GM23338 (cell line): ENCODE results near the gene COL6A3. TPM values are rescaled to one million over a fixed set of nuclear protein-coding genes. Genes with fewer than 3 reads are reported as not detected.

ENCODE experiments used
- ATAC-seq: fragments of 200-7000 bp; cut with Tn5 transposase; 3 replicates; pipeline ENCODE4 v1.9.1; 2020
- DNase-seq: peaks from one replicate; pipeline ENCODE4 v3.0.0-alpha.2; 2015; ENCODE audit warnings: low spot score
- H2AFZ ChIP-seq: fragments of 200-600 bp; sonication (generic); 2 replicates; pipeline ENCODE4 v1.8.0; 2016; ENCODE audit warnings: antibody characterized with exemption, mild to moderate bottlenecking, moderate library complexity
- H3F3A ChIP-seq: fragments of 200-600 bp; sonication (generic); replicated peaks from 2 replicates; pipeline ENCODE4 v1.8.0; 2017; ENCODE audit warnings: antibody characterized with exemption, mixed run types, low read depth
- H3K27ac ChIP-seq: fragments of 200-600 bp; sonication (generic); 2 replicates; pipeline ENCODE4 v1.6.1; 2016; ENCODE audit warnings: low read depth
- H3K27me3 ChIP-seq: fragments of 200-600 bp; sonication (generic); 2 replicates; pipeline ENCODE4 v1.8.0; 2016; ENCODE audit warnings: mild to moderate bottlenecking, mixed run types, moderate library complexity; ENCODE audit not compliant: insufficient read depth
- H3K36me3 ChIP-seq: fragments of 200-600 bp; sonication (generic); 2 replicates; pipeline ENCODE4 v1.8.0; 2016; ENCODE audit warnings: mild to moderate bottlenecking; ENCODE audit not compliant: insufficient read depth
- H3K4me1 ChIP-seq: fragments of 200-600 bp; sonication (generic); 2 replicates; pipeline ENCODE4 v1.8.0; 2016; ENCODE audit warnings: mild to moderate bottlenecking, moderate library complexity; ENCODE audit not compliant: insufficient read depth
- H3K4me2 ChIP-seq: fragments of 200-600 bp; sonication (generic); 2 replicates; pipeline ENCODE4 v1.7.1; 2017; ENCODE audit warnings: mixed run types
- H3K4me3 ChIP-seq: fragments of 200-600 bp; sonication (generic); 2 replicates; pipeline ENCODE4 v1.6.1; 2016; ENCODE audit warnings: mixed run types
- H3K79me2 ChIP-seq: fragments of 200-600 bp; sonication (generic); replicated peaks from 2 replicates; pipeline ENCODE4 v1.8.0; 2017; ENCODE audit warnings: mild to moderate bottlenecking; ENCODE audit not compliant: insufficient read depth
- H3K9me2 ChIP-seq: fragments of 200-600 bp; sonication (generic); 2 replicates; pipeline ENCODE4 v1.8.0; 2017; ENCODE audit not compliant: insufficient read depth
- H4K20me1 ChIP-seq: fragments of 200-600 bp; sonication (generic); replicated peaks from 2 replicates; pipeline ENCODE4 v1.8.0; 2017; ENCODE audit warnings: mild to moderate bottlenecking; ENCODE audit not compliant: insufficient read depth
- H3K27ac Mint-ChIP-seq: 2 replicates; pipeline ENCODE4 v1.8.0; 2020; ENCODE audit warnings: inconsistent platforms, mild to moderate bottlenecking, moderate library complexity, mixed read lengths
- H3K27me3 Mint-ChIP-seq: 3 replicates; pipeline ENCODE4 v1.8.0; 2022; ENCODE audit warnings: low read depth, mild to moderate bottlenecking, moderate library complexity, mixed read lengths, inconsistent platforms; ENCODE audit not compliant: insufficient read depth, poor library complexity
- H3K36me3 Mint-ChIP-seq: 3 replicates; pipeline ENCODE4 v1.8.0; 2021; ENCODE audit warnings: low read depth, mild to moderate bottlenecking, inconsistent platforms, moderate library complexity, mixed read lengths
- H3K4me1 Mint-ChIP-seq: 3 replicates; pipeline ENCODE4 v1.8.0; 2020; ENCODE audit warnings: mild to moderate bottlenecking, inconsistent platforms, mixed read lengths
- H3K4me3 Mint-ChIP-seq: 3 replicates; pipeline ENCODE4 v1.8.0; 2021; ENCODE audit warnings: moderate library complexity, mild to moderate bottlenecking, inconsistent platforms, mixed read lengths
- H3K9me3 Mint-ChIP-seq: 3 replicates; pipeline ENCODE4 v1.8.0; 2020; ENCODE audit warnings: moderate library complexity, mild to moderate bottlenecking, inconsistent platforms, mixed read lengths
- CREB1 ChIP-seq: fragments of 250-450 bp; sonication (Bioruptor Pico); IDR thresholded peaks from 2 replicates; pipeline ENCODE4 v1.5.0; 2020; ENCODE audit warnings: low read depth, mild to moderate bottlenecking, moderate library complexity
- EZH2phosphoT487 ChIP-seq: fragments of 200-600 bp; sonication (generic); IDR thresholded peaks from one replicate; pipeline ENCODE4 v1.8.1; 2018; ENCODE audit warnings: antibody characterized with exemption; ENCODE audit not compliant: unreplicated experiment
- JUNB ChIP-seq: IDR thresholded peaks from one replicate; pipeline ENCODE4 v1.6.1; 2016; ENCODE audit warnings: antibody characterized with exemption; ENCODE audit not compliant: unreplicated experiment
- NANOG ChIP-seq: IDR thresholded peaks from 2 replicates; pipeline ENCODE4 v1.6.1; 2016; ENCODE audit warnings: antibody characterized with exemption, borderline replicate concordance
- POLR2AphosphoS5 ChIP-seq: IDR thresholded peaks from 2 replicates; pipeline ENCODE4 v1.6.1; 2016; ENCODE audit warnings: antibody characterized with exemption, low read depth
- STAT1 ChIP-seq: IDR thresholded peaks from one replicate; pipeline ENCODE4 v1.6.1; 2016; ENCODE audit warnings: antibody characterized with exemption; ENCODE audit not compliant: unreplicated experiment
- ZNF331 ChIP-seq: fragments of 250-450 bp; sonication (Bioruptor Pico); IDR thresholded peaks from 2 replicates; pipeline ENCODE4 v1.5.0; 2020; ENCODE audit warnings: low read depth, mild to moderate bottlenecking, moderate library complexity
- polyA plus RNA-seq: library from polyadenylated mRNA; unstranded; fragments of >200 nt; fragmentation: Nextera tagmentation; extraction: Ambion mirVana; gene quantifications from 2 replicates; pipeline ENCODE4 v1.2.1, GENCODE V29; 2016
- total RNA-seq: library from RNA; depleted of rRNA; stranded (reverse); fragments of >200 nt; shearing (Covaris generic); gene quantifications from 2 replicates; pipeline ENCODE4 v1.2.3, GENCODE V29; 2014
- TF ChIP-seq, protein P1 (sequence below): IDR thresholded peaks from 2 replicates; pipeline ENCODE4 v1.6.1; 2016; ENCODE audit warnings: antibody characterized with exemption
- TF ChIP-seq, protein P2 (sequence below): fragments of 250-450 bp; sonication (Bioruptor Pico); IDR thresholded peaks from 2 replicates; pipeline ENCODE4 v1.5.0; 2020; ENCODE audit warnings: mild to moderate bottlenecking, moderate library complexity

Gene COL6A3
- total and polyA plus RNA-seq, 2 experiments from 2014 or later = 1.2 to 7.3 TPM

DNA sequence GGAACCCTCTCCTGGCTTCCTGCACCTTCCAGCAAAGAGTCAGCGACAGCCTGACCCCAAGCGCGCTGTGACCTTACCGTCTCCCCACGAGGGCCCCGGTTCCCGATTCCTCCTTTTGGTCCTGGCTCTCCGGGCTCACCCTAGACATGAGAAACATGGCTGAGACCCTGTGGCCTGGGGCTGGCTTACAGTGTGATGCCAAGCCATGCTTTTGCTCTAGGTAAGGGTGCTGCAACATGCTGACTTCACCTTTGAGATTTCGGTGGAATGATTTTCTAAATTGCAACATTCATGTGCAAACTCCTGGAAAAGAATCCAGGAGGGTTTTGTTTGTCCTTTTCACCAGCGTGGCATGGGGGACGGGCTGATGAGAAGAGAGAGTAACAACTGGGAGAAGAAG lies 63.9 kb downstream of the COL6A3 start:
- Histone ChIP-seq H3K79me2 (no peaks in the 10 kb centered on the region), H3K4me3 (no peak overlapping the region), H3K4me1 (no peaks in the 10 kb centered on the region), H3K4me2 (no peak overlapping the region), H2AFZ (peak overlapping the region; percentile 5; the same call in 1 of the 2 replicates), H3K27ac (no peak overlapping the region), H3K27me3 (no peaks in the 10 kb centered on the region), H4K20me1 (no peaks in the 10 kb centered on the region), H3K9me2 (0 out of 2 replicates have a peak, but pooled peaks cover 6% of the 10 kb centered on the region), H3F3A (no peaks in the 10 kb centered on the region), H3K36me3 (no peaks in the 10 kb centered on the region)
- ATAC-seq (no peak; the same call in 2 of the 3 replicates), DNase-seq (no peak)
- no peaks in the 10 kb centered on the region for H3K36me3 Mint-ChIP-seq
- TF ChIP-seq NANOG (no peak), ZNF331 (no peak), CREB1 (CRISPR knock-in tag) (no peak), EZH2phosphoT487 (no peak), STAT1 (no peak), JUNB (no peak), POLR2AphosphoS5 (no peak)
- TF ChIP-seq, protein P1, sequence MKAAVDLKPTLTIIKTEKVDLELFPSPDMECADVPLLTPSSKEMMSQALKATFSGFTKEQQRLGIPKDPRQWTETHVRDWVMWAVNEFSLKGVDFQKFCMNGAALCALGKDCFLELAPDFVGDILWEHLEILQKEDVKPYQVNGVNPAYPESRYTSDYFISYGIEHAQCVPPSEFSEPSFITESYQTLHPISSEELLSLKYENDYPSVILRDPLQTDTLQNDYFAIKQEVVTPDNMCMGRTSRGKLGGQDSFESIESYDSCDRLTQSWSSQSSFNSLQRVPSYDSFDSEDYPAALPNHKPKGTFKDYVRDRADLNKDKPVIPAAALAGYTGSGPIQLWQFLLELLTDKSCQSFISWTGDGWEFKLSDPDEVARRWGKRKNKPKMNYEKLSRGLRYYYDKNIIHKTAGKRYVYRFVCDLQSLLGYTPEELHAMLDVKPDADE = no peak
- TF ChIP-seq, protein P2, sequence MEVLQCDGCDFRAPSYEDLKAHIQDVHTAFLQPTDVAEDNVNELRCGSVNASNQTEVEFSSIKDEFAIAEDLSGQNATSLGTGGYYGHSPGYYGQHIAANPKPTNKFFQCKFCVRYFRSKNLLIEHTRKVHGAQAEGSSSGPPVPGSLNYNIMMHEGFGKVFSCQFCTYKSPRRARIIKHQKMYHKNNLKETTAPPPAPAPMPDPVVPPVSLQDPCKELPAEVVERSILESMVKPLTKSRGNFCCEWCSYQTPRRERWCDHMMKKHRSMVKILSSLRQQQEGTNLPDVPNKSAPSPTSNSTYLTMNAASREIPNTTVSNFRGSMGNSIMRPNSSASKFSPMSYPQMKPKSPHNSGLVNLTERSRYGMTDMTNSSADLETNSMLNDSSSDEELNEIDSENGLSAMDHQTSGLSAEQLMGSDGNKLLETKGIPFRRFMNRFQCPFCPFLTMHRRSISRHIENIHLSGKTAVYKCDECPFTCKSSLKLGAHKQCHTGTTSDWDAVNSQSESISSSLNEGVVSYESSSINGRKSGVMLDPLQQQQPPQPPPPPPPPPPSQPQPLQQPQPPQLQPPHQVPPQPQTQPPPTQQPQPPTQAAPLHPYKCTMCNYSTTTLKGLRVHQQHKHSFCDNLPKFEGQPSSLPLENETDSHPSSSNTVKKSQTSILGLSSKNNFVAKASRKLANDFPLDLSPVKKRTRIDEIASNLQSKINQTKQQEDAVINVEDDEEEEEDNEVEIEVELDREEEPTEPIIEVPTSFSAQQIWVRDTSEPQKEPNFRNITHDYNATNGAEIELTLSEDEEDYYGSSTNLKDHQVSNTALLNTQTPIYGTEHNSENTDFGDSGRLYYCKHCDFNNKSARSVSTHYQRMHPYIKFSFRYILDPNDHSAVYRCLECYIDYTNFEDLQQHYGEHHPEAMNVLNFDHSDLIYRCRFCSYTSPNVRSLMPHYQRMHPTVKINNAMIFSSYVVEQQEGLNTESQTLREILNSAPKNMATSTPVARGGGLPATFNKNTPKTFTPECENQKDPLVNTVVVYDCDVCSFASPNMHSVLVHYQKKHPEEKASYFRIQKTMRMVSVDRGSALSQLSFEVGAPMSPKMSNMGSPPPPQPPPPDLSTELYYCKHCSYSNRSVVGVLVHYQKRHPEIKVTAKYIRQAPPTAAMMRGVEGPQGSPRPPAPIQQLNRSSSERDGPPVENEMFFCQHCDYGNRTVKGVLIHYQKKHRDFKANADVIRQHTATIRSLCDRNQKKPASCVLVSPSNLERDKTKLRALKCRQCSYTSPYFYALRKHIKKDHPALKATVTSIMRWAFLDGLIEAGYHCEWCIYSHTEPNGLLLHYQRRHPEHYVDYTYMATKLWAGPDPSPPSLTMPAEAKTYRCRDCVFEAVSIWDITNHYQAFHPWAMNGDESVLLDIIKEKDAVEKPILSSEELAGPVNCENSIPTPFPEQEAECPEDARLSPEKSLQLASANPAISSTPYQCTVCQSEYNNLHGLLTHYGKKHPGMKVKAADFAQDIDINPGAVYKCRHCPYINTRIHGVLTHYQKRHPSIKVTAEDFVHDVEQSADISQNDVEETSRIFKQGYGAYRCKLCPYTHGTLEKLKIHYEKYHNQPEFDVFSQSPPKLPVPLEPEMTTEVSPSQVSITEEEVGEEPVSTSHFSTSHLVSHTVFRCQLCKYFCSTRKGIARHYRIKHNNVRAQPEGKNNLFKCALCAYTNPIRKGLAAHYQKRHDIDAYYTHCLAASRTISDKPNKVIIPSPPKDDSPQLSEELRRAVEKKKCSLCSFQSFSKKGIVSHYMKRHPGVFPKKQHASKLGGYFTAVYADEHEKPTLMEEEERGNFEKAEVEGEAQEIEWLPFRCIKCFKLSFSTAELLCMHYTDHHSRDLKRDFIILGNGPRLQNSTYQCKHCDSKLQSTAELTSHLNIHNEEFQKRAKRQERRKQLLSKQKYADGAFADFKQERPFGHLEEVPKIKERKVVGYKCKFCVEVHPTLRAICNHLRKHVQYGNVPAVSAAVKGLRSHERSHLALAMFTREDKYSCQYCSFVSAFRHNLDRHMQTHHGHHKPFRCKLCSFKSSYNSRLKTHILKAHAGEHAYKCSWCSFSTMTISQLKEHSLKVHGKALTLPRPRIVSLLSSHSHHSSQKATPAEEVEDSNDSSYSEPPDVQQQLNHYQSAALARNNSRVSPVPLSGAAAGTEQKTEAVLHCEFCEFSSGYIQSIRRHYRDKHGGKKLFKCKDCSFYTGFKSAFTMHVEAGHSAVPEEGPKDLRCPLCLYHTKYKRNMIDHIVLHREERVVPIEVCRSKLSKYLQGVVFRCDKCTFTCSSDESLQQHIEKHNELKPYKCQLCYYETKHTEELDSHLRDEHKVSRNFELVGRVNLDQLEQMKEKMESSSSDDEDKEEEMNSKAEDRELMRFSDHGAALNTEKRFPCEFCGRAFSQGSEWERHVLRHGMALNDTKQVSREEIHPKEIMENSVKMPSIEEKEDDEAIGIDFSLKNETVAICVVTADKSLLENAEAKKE (CRISPR knock-in tag) = no peak
- H3K9me3 Mint-ChIP-seq = no peaks in the 10 kb centered on the region
- H3K27ac Mint-ChIP-seq = no peak overlapping the region
- H3K4me1 Mint-ChIP-seq = peaks cover 20% of the 10 kb centered on the region
- H3K27me3 Mint-ChIP-seq = peaks cover 2% of the 10 kb centered on the region
- no peak overlapping the region for H3K4me3 Mint-ChIP-seq
